Renal cortex interstitium (tissue), 11 donors: ENCODE results near the gene SLC25A17. TPM values are rescaled to one million over a fixed set of nuclear protein-coding genes. Genes with fewer than 3 reads are reported as not detected.
"Not testable (repeated sequence)": the region's sequence is repeated elsewhere in the genome, so short reads cannot be mapped to it uniquely, and the experiment has no call there.

Source experiments
- DNase-seq, 11 donors: peaks; one replicate each; pipeline ENCODE4 v3.0.0-alpha.2; 2013; ENCODE audit warnings: low read depth in 9 of 11, low spot score in 4 of 11; ENCODE audit errors: extremely low read depth in 1 of 11
- polyA plus RNA-seq, 3 donors: library from polyadenylated mRNA; unstranded; fragments of 120-200 nt; gene quantifications; one replicate each; pipeline ENCODE4 v1.2.1, GENCODE V29; 2013; ENCODE audit not compliant: insufficient read length in 3 of 3

The SLC25A17 gene
- polyA plus RNA-seq, 3 donors: 34.3 to 42.1 (median 34.7) TPM

GRCh38 chr22:40781749-40782148, 37.4 kb downstream of the SLC25A17 start:
- DNase-seq: not testable (repeated sequence)

DNA sequence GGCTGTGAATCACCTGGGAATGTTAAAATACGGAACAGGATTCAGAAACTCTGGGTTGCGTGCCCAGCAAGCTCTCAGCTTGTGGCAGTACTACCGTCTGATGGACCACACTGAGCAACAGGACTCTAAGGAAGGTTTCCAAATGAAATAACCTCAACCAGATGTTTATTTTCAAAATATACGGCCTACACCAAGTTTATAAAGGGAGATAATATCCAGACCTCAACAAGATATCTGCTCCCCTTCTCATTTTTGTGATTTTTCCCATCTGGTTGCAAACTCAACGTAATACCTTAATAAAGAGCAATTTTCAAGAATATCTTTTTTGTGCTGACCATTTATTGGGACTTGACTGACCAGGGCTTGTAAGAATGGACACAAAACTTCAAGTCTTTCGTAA, 49.4 kb downstream of the SLC25A17 start:
- DNase-seq: no peak

- DNase-seq: no peak
These were observed 50.9 kb downstream of the SLC25A17 start for GRCh38 chr22:40768206-40768605.

DNA sequence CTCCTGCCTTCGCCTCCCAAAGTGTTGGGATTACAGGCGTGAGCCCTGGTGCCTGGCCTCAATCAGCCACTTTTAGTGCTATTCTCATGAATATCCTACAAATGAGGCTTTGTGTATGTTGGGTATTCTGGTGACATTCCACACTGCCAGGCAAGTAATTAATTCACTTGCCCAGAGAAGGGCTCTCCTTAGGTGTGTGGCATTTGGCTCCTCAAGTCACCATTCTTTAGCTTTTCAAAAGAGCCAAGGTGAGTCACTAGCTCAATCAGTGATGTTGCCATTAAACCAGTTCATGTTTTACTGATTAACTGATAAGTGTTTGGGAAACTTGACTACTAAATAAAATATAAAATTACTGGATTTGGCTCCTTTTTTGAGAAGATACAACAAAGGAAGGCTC, 52.2 kb downstream of the SLC25A17 start:
- DNase-seq: no peak

DNA sequence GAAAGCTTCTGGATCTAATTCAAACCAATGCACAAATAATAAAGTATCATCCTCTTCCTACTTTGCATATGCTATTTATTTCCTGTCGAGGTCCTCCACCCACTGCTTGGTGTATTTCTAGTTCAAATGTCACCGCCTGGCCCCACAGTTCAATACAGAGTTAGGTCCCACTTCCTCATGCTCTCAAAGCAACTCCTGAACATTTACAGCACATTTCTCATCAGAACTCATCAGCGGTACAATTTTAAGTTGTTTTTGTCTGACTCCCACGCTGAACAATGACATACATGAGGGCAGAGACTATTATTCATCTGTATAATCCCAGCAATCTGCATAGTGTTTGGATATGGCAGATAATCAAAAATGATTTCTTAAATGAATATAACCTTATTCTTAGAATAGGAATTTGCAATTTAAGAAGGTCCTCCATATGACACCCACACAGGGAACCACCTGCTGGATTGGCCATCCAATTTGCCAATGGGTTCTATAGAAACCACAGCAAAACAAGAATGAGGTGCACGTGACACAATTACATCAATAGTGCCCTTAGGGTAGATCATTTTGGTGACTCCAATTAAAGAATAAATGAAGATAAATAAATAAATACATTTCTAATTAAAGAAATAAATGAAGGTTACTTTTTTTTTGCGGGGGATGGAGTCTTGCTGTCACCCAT, 54.2 kb downstream of the SLC25A17 start:
- no peak for DNase-seq

- DNase-seq: no peak
These were observed 59.8 kb downstream of the SLC25A17 start for GRCh38 chr22:40759294-40759840.

GRCh38 chr22:40758851-40759250, 60.3 kb downstream of the SLC25A17 start:
- DNase-seq: not testable (repeated sequence)

- DNase-seq: no peak
These were observed 60.8 kb downstream of the SLC25A17 start for GRCh38 chr22:40758390-40758789.

DNA sequence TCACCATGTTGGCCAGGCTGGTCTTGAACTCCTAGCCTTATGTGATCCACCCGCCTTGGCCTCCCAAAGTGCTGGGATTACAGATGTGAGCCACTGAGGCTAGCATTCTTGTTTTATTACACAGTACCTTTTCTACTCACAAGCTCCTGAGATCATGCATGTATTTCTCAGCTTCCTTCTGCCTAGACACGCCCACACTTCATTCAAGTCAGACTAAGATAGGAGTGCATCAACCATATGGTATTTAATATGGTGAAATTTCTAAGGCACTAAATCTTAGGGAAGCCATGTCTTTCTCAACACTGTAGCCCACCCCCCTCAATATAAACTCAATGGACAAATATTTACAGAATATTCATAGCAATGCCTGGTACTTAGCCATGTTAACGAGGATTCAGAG, 62.1 kb downstream of the SLC25A17 start:
- DNase-seq: no peak

DNA sequence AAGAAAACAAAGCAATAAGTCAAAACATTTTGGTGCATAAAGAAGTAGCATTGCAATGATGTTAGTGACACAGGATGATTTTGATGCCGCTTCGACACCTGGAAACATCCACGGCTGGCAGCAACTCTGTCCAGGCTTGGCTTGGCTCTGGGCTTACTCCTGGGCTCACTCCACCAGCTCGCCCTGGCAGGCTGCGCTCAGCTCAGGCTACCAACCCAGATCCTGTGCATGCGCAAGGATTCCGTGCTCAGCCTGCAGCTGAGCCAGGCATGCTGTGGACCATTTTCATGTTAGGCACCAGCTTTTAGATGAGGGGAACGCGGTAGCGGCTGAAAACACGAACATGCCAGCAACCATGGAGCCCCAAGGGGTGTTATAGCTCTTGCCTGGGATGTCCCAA, 66.0 kb downstream of the SLC25A17 start:
- no peak for DNase-seq

DNA sequence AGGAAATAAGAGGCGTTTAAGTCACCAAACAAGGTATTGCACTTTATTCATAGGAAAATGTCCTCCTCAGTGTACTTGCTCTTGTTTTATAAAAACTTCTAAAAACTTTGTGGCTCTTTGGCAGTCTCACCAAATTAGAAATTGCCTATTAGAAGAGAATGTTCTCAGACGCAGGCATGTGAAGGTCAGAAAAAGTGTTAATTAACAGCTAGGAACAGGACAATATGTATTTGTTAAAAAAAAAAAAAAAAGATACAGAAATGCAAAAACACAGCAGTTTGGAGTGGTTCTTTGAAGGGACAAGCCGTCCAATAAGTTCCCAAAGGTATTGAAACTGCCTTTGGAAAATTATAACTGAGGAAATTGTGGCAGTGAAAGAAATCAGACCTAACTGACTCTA, 67.9 kb downstream of the SLC25A17 start:
- DNase-seq: no peak

DNA sequence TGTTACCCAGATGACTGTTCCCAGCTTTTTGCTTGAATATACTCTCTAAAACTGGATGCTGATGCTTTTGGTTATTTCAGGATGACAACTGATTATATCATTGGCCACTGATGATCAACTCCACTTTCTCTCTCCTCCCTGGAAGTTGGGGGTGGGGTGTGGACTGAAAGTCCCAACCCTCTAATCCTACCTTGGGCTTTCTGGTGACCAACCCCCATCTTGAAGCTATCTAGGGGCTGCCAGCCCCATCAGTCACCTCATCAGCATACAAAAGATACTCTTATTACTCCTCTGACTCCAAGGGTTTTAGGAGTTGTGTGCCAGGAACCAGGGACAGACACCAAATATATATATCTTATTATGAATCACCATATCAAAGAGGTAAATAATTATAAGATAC, 69.3 kb downstream of the SLC25A17 start:
- DNase-seq: no peak

DNA sequence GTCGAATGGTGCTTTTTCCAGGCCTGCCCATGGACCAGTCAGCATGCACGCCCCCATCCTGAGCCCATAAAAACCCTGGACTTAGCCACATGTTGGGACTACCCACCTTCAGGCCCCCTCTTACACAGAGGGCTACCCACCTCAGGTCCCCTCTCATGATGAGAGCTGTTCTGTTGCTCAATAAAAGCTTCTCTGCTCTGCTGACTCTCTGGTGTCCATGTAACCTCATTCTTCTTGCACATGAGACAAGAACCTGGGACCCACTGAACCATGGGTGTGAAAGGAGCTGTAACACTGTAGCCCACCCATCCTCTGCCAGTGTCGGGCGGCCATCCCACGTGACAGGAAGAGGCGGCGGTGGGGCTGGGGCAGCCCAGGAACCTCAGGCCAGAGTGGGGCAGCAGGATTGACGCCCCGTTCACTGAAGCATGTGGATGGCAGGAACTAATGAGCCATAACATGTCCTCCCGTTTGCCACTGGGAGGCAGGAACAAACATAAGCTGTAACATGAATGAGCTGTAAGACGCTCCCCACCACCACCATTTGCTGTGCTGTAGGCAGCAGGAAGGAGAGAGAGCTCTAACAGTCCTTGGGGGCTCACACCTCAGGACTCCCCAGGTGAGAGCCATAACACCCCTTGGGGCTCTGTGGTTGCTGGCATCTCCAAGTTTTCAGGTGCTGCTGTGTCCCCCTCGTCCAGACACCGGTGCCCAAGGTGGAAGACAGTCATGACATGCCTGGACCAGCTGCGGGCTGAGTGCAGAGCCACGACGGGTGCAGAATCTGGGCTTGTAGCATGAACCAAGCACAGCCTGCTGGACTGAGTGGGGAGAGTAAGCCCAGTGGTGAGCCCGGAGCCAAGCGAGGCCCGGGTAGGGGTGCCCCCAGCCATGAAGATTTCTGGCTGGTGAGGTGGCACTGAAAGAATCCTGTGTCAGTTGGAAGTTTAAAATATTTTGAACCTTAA, 70.5 kb downstream of the SLC25A17 start:
- peak in 1 of 11 donors; percentile 33 for DNase-seq

DNA sequence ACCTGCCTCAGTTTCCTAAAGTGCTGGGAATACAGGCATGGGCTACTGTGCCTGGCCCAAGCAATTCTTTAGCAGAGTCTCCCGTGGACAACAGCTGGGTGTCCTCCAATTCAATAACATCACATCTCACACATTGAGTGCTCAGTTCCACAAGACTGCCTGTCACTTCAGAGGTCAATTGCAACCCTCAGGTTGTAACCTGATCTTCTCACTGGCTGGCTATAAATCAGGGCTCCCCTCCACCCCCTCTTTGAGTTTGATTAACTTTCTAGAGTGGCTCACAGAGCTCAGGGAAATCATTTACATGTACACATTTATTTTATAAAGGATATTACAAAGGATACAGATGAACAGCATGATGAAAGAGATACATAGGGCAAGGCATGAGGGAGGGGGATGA, 71.8 kb downstream of the SLC25A17 start:
- DNase-seq: peak in 4 of 11 donors; percentile 35 to 60 (median 47)

GRCh38 chr22:40746428-40747220, 72.5 kb downstream of the SLC25A17 start:
- no peak for DNase-seq

DNA sequence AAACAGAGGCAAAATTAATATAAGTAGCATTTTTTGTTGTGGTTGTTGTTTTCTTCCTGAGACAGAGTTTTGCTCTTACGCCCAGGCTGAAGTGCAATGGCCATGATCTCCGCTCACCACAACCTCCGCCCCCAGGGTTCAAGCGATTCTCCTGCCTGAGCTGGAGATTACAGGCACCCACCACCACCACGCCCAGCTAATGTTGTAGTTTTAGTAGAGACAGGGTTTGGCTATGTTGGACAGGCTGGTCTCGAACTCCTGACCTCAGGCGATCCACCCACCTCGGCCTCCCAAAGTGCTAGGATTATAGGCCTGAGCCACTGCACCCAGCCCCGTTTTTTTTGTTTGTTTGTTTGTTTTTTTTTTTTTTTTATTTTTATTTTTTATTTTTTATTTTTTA, 75.4 kb downstream of the SLC25A17 start:
- DNase-seq: no peak

GRCh38 chr22:40741116-40741515, 78.0 kb downstream of the SLC25A17 start:
- DNase-seq: no peak

DNA sequence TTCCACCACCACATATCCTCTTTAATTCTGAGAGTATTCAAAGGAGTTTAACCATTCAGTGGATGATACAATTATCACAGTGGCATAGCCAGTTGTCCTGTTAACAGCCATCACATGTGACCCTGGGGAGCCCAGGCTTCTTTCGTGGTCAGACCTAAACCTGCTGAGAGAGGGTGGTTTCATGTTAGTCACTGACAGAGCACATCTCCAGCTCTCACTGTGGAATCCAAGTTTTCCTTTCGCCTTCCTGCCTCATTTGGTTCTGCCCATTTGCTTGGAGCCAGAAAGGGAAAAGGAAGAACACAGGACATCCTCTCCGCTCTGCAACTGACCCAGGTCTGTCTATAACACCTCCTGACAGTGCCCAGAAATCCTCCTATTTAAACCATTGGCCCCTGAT, 79.4 kb downstream of the SLC25A17 start:
- DNase-seq: no peak

- DNase-seq: no peak
These were observed 85.2 kb downstream of the SLC25A17 start for GRCh38 chr22:40733919-40734318.
